Measurements from ENCODE around the gene GRB10. TPM values are rescaled to one million over a fixed set of nuclear protein-coding genes. Genes with fewer than 3 reads are reported as not detected.

Gene GRB10
- polyA plus RNA-seq, 3 donors = 1.3 to 3.1 (median 1.5) TPM

- Mint-ChIP-seq H3K27ac (no peak overlapping the region), H3K36me3 (no peaks in the 10 kb centered on the region), H3K27me3 (ENCODE audit: low read depth in 3 of 3) (peaks cover 0 to 2% (median 1%) of the 10 kb centered on the region in 3 donors), H3K4me3 (no peak overlapping the region), H3K4me1 (no peaks in the 10 kb centered on the region), H3K9me3 (peaks cover 0 to 1% (median 0%) of the 10 kb centered on the region in 7 donors)
- H3K9me3 ChIP-seq (replicated peaks in 1 of 2; ENCODE audit: control insufficient read depth in 1 of 2, insufficient read depth in 1 of 2, low read length in 2 of 2) = no peaks in the 10 kb centered on the region
- H3K27me3 ChIP-seq (ENCODE audit: control insufficient read depth in 2 of 2, insufficient read depth in 2 of 2, low read length in 2 of 2) = no peaks in the 10 kb centered on the region
- H3K9ac ChIP-seq (ENCODE audit: insufficient read depth, low read length, poor library complexity, severe bottlenecking) = no peak overlapping the region
- H3K36me3 ChIP-seq (replicated peaks in 1 of 2; ENCODE audit: control insufficient read depth in 1 of 2, insufficient read depth in 2 of 2, low read length in 2 of 2) = no peaks in the 10 kb centered on the region
- H4K20me1 ChIP-seq (ENCODE audit: insufficient read depth, low read length) = no peaks in the 10 kb centered on the region
- no peaks in the 10 kb centered on the region for H3K79me2 ChIP-seq (ENCODE audit: insufficient read depth, low read length)
- H3K4me1 ChIP-seq (ENCODE audit: control insufficient read depth in 1 of 2, insufficient read depth in 2 of 2, low read length in 2 of 2) = no peaks in the 10 kb centered on the region
- H2AFZ ChIP-seq (ENCODE audit: insufficient read depth, low read depth, low read length, poor library complexity, severe bottlenecking) = no peak overlapping the region
- TF ChIP-seq, protein P1, sequence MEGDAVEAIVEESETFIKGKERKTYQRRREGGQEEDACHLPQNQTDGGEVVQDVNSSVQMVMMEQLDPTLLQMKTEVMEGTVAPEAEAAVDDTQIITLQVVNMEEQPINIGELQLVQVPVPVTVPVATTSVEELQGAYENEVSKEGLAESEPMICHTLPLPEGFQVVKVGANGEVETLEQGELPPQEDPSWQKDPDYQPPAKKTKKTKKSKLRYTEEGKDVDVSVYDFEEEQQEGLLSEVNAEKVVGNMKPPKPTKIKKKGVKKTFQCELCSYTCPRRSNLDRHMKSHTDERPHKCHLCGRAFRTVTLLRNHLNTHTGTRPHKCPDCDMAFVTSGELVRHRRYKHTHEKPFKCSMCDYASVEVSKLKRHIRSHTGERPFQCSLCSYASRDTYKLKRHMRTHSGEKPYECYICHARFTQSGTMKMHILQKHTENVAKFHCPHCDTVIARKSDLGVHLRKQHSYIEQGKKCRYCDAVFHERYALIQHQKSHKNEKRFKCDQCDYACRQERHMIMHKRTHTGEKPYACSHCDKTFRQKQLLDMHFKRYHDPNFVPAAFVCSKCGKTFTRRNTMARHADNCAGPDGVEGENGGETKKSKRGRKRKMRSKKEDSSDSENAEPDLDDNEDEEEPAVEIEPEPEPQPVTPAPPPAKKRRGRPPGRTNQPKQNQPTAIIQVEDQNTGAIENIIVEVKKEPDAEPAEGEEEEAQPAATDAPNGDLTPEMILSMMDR (IDR thresholded peaks at IDR 0.05) = no peak
- no peak overlapping the region for H3K4me3 ChIP-seq (replicated peaks in 1 of 3; ENCODE audit: low read depth in 2 of 3, low read length in 3 of 3)
- WGBS (ENCODE audit: insufficient coverage) = no CpG with 5 or more reads among the region's 3 CpGs
- DNase-seq = no peak
- H3K27ac ChIP-seq (ENCODE audit: low read depth in 1 of 2, low read length in 2 of 2) = no peak overlapping the region
- intact Hi-C loops (cut with micrococcal nuclease) = no loop called here
- no peak overlapping the region for H3K4me2 ChIP-seq (replicated peaks; ENCODE audit: extremely low read depth, low read length, poor library complexity, severe bottlenecking)
These were observed 32.4 kb upstream of the GRB10 start for GRCh38 chr7:50815138-50815537.

GRCh38 chr7:50814166-50814565, 31.5 kb upstream of the GRB10 start:
- Histone ChIP-seq H4K20me1 (ENCODE audit: insufficient read depth, low read length) (no peaks in the 10 kb centered on the region), H3K27me3 (ENCODE audit: control insufficient read depth in 2 of 2, insufficient read depth in 2 of 2, low read length in 2 of 2) (no peaks in the 10 kb centered on the region), H3K36me3 (replicated peaks in 1 of 2; ENCODE audit: control insufficient read depth in 1 of 2, insufficient read depth in 2 of 2, low read length in 2 of 2) (no peaks in the 10 kb centered on the region), H3K4me3 (replicated peaks in 1 of 3; ENCODE audit: low read depth in 2 of 3, low read length in 3 of 3) (no peak overlapping the region), H3K4me1 (ENCODE audit: control insufficient read depth in 1 of 2, insufficient read depth in 2 of 2, low read length in 2 of 2) (no peaks in the 10 kb centered on the region), H3K9ac (ENCODE audit: insufficient read depth, low read length, poor library complexity, severe bottlenecking) (no peak overlapping the region), H3K9me3 (replicated peaks in 1 of 2; ENCODE audit: control insufficient read depth in 1 of 2, insufficient read depth in 1 of 2, low read length in 2 of 2) (no peaks in the 10 kb centered on the region), H3K79me2 (ENCODE audit: insufficient read depth, low read length) (no peaks in the 10 kb centered on the region), H2AFZ (ENCODE audit: insufficient read depth, low read depth, low read length, poor library complexity, severe bottlenecking) (no peak overlapping the region), H3K27ac (ENCODE audit: low read depth in 1 of 2, low read length in 2 of 2) (no peak overlapping the region), H3K4me2 (replicated peaks; ENCODE audit: extremely low read depth, low read length, poor library complexity, severe bottlenecking) (no peak overlapping the region)
- Mint-ChIP-seq H3K4me3 (no peak overlapping the region), H3K9me3 (peaks cover 0 to 2% (median 0%) of the 10 kb centered on the region in 7 donors), H3K4me1 (no peaks in the 10 kb centered on the region), H3K27ac (no peak overlapping the region), H3K27me3 (ENCODE audit: low read depth in 3 of 3) (peaks cover 0 to 4% (median 2%) of the 10 kb centered on the region in 3 donors), H3K36me3 (no peaks in the 10 kb centered on the region)
- DNase-seq = no peak
- intact Hi-C loops (cut with micrococcal nuclease) = no loop called here
- WGBS (ENCODE audit: insufficient coverage) = 81% methylated on average over 3 of the region's 3 CpGs
- TF ChIP-seq, protein P1 (IDR thresholded peaks at IDR 0.05) = no peak

Measured in CD14-positive monocyte (primary cell).